Heart left ventricle (tissue), 13 donors: ENCODE results near the gene RAN.

Experiments
- CTCF ChIP-seq, 12 donors: fragments of 200-600 bp; sonication (generic) in 4 of 12; IDR thresholded peaks; one replicate each; pipeline versions ENCODE4 v1.5.0 to v1.8.0; 2018 to 2022; ENCODE audit warnings: antibody characterized with exemption in 12 of 12, mild to moderate bottlenecking in 5 of 12
- POLR2A ChIP-seq, 2 donors: fragments of 450-650 bp; IDR thresholded peaks; one replicate each; pipeline ENCODE4 v1.6.1; 2017; ENCODE audit warnings: antibody characterized with exemption in 2 of 2, mild to moderate bottlenecking in 2 of 2, moderate library complexity in 2 of 2
- donor health status: ischemic (EF 13 %, LVEDD 7.1; RV severe dilation, severe dysfunction).
- donor health status: DM: no; HTN: yes; CAD: no.
- donor health status: DM: no; HTN: no; CAD: no.
- donor health status: ischemic (EF 25% LVEDD 6.9; RV normal size, moderate dysfunction).
- donor health status: ischemic (EF 25% LVEDD 5.7; RV mildly dilated, moderate dysfunction).
- donor health status: ischemic (EF 35%, LVEDD 5.7; RV mildly dilated, moderate dysfunction).
- donor health status: nonischemic (EF 11% LVEDD 7.7; RV severe dilation, severe dysfunction).
- donor health status: DM: yes; HTN: yes; CAD: no.
- donor health status: PGD.
- donor health status: ischemic (EF 29% LVEDD 5.4; RV normal size, mild dysfunction).
- donor health status: nonischemic (EF 23%, LVEDD 6.1; RV moderate dilation, normal function).

GRCh38 chr12:130877333-130877732, 5.5 kb downstream of the RAN start:
- TF ChIP-seq CTCF (IDR thresholded peaks at IDR 0.05) (no peak), POLR2A (IDR thresholded peaks at IDR 0.05) (no peak)
